GM18873 (cell line): ENCODE results near the gene PCK2.

Source experiments
- ATAC-seq: cut with Tn5 transposase; IDR thresholded peaks from one replicate; pipeline ENCODE4 v1.9.1; 2021; ENCODE audit warnings: mild to moderate bottlenecking, moderate library complexity, moderate number of reproducible peaks; ENCODE audit not compliant: unreplicated experiment, low FRiP score

Gene PCK2

DNA sequence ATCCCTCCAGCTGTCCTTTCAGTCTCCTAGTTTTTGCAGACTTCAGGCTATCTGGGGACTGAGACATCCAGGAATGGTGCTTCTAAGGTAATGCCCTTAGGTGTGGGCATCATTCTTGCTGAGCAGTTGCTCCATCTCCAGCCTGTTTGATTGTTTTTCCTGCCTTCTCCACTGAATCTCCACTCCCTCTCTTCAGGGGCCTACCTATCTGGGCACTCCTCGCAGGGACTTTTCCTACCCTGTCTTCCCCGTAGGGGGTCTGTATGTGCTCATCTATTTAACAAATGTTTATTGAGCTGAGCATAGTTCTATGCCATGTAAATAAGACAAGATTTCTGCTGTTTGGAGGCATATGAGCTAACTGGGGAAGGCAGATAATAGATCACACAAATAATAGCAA, 38.9 kb downstream of the PCK2 start:
- no peak for ATAC-seq

DNA sequence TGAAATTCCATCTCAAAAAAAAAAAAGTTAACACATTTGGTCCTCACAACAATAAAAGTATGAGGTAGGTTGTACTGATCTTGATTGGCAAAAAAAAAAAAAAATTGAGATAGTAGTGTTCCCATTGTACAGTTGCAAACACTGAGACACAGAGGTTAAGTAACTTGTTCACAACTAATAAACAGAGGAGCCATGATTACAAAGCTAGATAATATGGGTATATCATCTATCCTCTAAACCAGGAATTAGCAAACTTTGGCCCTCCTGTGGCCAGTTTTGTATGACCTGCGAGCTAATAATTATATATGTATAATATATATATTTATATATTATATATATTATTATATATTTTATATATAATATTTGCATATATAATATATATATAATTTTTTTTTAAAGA, 39.6 kb downstream of the PCK2 start:
- ATAC-seq = no peak

DNA sequence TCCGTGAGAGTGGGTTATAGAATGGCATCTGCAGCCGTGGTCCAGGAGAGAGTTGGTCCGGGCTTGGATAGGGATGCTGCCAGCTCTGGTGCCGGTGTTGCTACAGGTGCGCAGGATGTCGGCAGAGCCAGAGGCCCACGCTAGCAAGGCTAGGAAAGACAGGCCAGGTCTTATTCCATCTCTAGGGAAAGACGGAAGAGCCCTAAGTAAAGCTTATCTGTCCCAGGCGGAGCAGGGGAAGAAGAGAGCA, 41.4 kb downstream of the PCK2 start:
- peak; percentile 5 for ATAC-seq

DNA sequence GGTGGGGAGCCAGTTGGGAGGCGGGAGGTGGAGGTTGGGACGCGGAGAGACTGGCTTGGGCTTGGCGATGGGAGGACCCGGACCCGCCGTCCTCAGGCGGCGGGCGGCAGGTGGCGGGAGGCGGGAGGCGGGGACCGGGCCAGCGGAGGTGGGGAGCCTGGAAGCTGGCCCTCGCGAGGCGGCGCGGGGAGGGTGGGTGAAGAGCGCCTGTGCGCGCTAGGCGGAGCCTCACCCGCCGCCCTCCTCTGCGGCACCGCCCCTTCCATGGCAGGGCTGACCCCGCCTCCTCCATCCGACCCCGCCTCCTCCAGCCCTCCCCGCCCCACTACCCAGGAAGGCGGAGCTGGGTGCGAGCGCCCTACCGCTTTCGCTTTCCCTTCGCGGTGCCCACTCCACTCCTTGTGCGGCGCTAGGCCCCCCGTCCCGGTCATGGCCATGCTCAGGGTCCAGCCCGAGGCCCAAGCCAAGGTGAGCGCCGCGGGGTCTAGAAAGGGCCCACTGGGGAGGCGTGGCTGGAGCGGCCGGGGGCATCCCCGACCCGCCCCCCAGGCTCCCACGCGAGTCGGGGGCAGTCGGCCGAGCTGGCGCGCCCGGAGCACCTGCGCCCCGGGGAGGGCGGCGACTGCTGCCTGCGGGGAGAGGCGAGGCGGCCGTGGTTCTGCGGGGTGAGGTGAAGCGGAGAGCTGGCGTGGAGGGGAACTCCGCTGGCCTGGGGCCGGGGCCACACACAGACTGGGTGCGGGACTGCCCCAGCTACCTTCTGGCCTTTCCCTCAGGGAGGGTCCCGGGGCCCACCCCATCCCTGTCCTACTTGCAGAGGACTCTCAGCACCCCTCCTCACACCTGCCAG, 41.9 kb downstream of the PCK2 start, which contains the start of gene PSME1:
TSS of gene PSME1 (plus strand) at position 361 of the 850 bp plus-strand sequence. CDS start at position 430, 69 bp downstream.
- peak; percentile 63 for ATAC-seq

DNA sequence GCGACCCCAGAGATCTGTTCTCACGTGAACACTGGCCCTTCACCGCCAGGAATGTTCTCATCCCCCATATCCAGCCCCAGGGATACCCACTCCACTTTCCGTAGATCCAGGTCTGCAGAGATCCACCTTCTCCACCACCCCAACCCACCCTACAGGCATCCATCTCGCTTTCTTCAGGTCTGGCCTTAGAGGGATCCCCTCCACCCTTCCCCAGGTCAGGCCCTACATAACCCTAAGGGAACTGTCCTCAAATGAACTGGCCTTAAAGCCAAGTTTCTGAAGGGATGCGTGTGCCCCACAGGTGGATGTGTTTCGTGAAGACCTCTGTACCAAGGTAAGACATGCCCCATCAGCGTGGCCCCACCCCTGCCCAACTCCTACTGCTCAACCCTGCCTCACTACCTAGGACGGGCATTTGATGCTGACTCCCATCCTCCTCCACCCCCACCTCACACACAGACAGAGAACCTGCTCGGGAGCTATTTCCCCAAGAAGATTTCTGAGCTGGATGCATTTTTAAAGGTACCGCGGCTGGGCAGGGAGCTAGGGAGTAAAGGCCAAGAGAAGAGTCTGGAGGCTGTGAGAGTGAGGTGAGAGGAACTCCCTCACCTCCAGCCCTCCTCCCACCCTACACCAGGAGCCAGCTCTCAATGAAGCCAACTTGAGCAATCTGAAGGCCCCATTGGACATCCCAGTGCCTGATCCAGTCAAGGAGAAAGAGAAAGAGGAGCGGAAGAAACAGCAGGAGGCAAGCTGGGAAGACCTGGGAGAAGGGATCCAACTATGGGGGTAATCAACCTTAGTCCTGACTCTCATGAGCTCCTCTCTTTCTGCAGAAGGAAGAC, 42.8 kb downstream of the PCK2 start:
- no peak for ATAC-seq

DNA sequence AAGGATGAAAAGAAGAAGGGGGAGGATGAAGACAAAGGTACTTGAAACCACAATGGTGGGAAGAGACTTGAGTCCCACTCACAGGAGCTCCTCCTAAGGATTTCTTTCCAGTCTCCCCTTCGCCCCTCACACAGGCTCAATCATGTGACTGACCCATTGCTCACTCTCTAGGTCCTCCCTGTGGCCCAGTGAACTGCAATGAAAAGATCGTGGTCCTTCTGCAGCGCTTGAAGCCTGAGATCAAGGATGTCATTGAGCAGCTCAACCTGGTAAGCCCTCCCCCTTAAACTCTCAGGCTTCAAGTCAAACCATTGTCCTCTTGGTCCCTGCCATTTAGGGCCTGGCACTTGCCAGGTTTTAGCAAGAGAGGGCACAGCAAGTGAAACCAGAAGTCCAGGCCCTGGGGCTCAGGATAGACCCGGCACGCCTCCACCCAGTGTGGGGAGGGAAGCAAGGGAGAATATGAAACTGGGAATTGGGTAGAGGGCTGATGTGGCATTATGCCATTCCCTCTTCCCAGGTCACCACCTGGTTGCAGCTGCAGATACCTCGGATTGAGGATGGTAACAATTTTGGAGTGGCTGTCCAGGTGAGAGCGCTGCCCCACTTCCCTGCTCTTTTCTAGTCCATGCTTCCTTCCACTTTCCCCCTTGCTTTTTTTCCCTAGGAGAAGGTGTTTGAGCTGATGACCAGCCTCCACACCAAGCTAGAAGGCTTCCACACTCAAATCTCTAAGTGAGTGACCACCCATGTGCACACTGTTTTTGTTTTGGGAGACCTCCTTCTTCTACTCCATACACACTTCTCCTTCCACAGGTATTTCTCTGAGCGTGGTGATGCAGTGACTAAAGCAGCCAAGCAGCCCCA, 43.7 kb downstream of the PCK2 start:
- ATAC-seq = no peak

DNA sequence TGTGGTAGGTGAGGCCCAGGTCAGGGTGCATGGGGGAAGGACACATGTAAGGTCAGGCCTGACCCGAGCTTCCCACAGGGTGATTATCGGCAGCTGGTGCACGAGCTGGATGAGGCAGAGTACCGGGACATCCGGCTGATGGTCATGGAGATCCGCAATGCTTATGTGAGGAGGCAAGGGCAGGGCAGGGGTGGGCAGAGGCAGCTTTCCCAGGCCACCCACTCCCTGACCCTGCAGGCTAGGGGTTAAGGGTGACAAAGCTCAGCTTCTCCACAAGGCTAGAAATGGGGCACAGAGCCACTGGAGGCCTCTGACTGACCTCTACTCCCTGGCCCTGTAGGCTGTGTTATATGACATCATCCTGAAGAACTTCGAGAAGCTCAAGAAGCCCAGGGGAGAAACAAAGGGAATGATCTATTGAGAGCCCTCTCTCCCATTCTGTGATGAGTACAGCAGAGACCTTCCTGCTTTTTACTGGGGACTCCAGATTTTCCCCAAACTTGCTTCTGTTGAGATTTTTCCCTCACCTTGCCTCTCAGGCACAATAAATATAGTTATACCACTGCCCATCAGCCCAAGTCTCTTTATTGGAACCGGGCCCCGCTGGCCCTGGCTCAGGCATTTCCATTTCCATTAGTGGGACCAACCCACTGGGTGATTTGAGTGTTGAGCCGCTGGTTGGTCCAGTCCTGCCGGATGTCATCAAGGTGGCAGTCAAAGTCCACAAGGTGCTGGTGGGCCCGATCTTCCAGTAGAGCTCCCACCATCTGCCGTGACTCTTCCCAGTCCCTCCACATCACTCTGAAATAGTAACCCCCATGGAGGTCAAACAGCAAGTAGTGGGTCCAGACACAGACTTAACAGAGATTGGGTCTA, 44.5 kb downstream of the PCK2 start:
- no peak for ATAC-seq

DNA sequence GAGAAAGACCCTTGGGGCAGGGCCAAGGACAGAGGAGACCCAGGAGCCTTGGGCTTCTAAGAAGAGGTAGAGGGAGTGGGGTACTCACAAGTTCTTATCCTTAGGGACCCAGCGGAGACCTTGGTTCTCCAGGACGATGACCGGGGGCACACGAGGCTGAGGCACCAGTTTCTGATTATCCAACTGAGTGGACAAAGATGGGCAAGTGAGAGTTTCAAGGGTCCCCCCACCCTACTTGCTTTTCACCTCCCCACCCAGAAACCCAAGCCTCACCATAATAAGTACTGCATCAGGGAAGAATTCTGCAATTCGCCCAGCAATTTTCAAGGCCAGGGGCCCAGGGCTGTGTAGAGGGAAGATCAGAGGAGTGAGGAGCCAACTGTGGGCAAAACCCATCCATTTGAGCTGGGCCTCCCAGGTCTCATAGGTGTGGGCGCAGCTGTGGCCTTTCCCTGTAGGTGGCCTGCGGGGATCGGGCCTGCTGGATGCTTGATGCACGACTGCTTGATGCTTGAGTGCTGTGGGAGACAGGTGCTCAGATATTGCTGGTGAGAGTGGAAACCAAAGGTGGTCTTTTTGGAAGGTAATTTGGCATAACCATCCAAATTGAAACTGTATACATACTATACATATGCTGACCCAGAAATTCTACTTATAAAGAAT, 45.3 kb downstream of the PCK2 start:
- ATAC-seq = no peak

DNA sequence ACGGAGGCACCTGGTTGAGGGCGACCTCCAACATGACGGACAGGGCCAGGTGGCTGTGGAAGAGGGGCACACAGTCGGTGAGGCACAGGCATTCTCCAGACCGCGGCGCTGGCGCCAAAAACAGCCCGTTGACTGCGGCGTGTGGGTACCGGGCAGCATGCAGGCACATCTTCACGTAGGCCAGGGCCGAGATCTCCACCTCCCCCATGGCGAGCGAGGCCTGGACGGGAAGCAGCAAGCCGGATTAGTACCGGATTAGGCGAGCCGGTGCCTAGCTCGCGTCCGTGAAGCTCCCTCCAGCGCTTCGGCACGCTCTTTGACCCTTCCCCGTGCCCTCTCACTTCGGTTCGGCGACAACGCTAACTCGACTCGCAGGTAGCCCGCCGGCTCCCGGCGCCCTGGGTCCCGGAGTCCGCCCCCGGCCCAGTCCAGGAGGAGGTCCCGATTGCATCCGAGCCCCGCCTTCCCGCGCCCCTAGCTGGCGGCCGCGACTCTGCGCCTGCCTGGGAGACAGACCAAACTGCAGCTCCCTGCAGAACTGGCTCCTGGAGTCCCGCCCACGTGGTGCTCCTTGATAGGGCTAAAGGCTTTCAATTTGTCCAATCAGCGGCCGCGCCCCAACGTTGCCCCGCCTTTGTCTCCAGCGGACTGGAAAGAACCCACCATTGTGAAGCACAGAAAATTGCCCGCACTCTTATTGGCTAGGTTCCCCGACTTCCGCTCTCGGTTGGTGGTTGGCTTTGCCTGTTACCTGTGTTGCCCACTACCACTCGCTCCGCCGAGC, 47.2 kb downstream of the PCK2 start, which contains the start of gene EMC9:
TSS of gene EMC9 (minus strand) at position 495 of the 784 bp plus-strand sequence. CDS start at position 208, 287 bp downstream.
- peak; percentile 83 for ATAC-seq

DNA sequence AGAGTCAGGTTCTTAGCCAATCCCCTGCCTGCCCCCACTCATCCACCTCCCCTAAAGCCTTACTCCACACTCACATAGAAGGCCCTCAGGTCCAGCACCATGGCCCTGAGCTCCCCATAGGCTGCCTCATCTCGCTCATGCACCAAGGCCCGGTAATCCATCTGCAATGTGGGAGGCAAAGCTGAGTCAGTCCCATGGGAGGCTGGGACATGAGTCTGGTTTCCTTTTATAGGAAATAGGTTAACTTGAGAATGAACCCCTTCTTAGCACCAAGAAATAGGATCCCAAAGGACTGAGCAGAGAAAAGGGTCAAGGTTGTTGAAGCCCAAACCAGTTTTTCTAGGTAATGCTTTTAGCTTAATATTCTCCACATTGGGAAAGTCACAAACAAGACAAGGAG, 49.4 kb downstream of the PCK2 start:
- no peak for ATAC-seq

DNA sequence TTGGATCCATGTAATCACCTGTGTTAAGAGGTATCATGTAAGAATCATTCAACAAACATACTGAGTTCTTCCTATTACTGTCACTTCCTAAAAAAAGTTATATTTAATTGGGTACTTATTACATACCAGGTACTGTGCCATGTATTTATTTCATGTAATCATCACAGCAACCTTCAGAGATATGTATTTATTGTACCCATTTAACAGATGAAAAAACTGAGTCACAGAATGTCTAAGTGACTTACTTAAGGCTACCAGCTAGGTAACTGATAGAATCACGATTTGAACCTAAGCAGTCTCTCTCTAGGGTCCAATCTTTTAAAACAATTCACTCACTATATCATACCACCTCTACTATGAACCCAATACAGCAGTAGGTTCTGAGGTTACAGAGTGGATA, 50.3 kb downstream of the PCK2 start:
- no peak for ATAC-seq

DNA sequence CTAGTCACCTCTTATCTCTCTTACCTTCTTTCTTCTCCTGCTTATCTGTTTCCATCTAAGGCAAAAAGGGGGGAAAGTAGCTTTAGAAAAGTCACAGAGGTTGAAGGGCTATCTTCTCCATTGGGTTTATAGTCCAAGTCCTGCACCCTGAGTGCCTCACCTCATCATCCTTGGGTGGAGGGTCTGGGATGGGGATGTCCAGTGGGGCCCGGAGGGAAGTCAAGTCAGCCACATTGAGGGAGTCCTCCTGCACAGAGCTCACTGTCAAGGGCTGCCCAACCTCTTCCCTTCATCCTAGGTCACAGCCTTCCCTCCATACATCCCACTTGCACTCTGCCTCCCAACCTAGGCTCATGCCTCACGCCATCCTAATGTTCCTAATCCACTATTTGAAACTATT, 51.1 kb downstream of the PCK2 start:
- ATAC-seq = no peak

DNA sequence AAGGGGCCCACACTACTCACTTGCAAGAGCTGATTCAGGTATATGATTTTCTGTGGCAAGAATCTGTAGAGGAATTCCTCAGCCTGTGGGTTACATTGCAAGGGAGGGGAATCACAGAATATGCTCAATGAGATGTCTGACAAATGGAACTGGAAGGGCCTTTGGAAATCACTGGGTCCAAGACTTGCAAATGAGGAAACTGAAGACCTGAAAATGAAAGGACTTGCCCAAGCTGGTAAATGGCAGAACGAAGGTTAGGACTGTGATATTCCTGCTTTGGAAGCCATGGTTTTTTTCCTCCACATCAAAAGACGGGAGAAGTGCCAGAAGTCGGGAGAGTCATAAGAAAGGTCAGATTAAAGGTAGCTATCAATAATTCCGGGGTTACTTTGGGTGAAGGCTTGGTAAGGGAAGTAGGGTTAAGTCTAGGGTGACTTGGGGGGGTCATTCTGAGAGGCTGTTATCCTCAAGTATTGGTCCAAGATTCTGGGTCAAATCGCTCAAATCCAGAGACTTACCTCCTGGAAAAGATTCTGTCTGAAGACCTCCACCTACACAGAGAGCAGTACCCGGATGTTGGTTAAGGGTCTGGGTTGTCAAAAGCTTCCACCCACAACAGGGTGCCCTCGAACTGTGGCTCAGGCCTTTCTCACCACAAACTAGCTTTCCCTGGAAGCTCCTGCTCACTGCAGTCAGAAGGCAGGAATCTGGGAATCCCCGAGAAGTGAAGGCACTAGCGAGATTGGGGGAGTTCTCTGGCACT, 51.8 kb downstream of the PCK2 start:
- no peak for ATAC-seq

DNA sequence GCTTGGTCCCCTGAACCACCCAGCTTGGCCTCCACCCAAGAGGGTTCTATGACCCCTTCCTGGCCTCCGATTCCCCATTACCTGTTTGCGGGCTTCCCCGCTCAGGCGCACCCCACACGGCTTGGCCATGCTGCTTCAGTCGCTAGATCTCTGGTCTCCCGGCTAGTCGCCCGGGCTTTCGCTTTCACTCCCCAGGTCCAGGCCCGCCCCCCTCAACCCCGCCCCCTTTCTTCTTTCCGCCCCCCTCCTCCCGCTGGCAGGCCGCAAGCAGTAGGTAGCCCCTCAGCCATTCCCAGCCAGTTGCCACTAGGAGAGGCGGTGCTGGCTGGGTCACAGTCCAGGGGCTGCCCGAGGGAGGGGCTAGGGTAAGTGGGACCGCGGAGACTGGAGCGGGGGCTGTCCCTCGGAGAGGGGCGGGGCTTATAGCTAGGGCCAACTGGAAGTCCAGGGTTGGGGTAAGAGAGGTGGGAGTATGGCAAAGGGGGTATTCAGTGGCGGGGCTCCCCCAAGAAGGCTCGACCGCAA, 52.4 kb downstream of the PCK2 start, which contains the start of gene PSME2:
TSS of gene PSME2 (minus strand) at position 158 of the 525 bp plus-strand sequence. CDS start at position 129, 29 bp downstream.
- peak; percentile 50 for ATAC-seq

DNA sequence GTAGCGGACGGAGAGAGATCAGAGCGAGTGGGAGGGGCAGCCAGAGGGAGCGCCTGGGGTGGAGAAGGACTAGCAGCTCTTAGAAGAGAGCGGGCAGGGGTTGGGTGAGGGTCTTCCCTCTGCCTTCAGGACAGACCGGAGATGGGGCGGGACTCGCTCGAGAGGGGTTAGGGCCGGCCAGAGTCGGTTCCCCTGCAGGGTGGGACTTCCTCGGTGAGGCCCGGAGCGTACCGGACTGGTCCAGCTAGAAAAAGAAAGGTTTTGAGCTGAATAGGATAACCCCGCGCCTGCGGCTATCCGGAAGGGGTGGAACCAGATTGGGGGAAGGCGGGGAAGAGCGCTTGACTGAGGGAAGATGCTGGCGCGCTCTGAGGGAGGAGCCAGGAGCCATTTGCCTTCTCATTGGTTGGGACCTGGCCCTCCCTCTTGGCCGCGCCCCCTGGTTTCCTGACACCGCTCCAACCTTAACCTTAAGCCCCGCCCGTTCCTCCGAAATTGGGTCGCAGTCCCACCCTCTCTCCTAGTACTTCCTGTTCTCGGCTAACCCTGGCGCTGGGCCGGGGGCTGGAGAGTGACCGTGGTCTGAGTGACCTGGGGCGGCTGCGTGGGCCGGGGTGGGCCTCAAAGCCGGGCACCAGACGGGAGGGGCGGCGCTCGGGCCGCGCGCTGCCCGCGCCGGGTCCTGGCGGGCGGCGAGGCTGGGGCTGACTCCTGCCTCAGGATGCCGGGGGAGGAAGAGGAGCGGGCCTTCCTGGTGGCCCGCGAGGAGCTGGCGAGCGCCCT, 53.1 kb downstream of the PCK2 start, which contains the start of gene RNF31:
TSS of gene RNF31 (plus strand) at position 521 of the 783 bp plus-strand sequence. CDS start at position 722, 201 bp downstream.
- peak; percentile 83 for ATAC-seq

DNA sequence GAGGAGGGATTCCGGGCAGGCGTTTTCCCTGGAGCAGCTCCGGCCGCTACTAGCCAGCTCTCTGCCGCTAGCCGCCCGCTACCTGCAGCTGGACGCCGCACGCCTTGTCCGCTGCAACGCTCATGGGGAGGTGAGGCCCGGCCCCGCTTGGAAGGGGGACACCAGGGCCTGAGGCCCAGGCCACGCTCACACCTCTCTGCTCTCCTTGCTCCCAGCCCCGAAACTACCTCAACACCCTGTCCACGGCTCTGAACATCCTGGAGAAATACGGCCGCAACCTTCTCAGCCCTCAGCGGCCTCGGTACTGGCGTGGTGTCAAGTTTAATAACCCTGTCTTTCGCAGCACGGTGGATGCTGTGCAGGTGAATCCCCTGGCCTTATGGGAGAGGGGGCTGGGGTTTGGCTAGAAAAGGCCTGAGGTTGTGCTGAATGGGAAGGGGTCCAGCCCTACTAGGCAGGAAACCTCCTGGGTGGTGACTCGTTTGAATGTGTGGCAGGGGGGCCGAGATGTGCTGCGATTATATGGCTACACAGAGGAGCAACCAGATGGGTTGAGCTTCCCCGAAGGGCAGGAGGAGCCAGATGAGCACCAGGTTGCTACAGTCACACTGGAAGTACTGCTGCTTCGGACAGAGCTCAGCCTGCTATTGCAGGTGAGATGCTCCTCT, 53.8 kb downstream of the PCK2 start:
- ATAC-seq = no peak
